ENCODE results near the gene CLCN7. TPM values are rescaled to one million over a fixed set of nuclear protein-coding genes. Genes with fewer than 3 reads are reported as not detected.

Gene CLCN7
- total RNA-seq, 1 experiment from 2014 or later = 70.0 TPM

DNA sequence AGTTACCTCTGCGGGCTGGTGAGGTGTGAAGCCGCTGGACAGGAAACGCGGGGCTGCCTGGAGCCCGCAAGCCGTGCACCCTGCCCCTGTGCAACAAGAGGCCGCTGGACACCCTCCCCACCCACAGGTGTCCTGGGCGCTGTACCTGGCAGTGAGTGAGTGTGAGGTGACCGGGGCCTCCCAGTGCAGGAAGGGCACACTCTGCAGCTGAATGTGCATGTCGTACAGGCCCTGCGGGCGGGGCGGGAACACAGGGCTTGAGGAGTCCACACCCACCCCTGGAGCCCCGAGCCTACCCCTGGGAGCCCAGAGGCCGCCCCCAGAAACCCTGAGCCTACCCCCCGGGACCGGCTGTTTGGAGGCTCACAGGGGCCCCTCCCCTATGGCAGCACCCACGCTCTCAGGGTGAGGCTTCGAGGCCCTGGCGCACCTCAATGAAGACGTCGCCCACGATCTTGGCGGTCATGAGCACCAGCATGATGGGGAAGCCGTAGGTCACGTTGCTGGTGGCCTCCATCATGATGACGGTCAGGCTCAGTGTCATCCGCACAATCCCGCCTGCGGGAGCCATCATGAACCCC, 26.2 kb downstream of the CLCN7 start:
- no peak overlapping the region for H2BK5ac ChIP-seq (ENCODE audit: insufficient read length, low read length)
- H2BK12ac ChIP-seq (ENCODE audit: insufficient read length, low read depth, low read length) = no peak overlapping the region
- TF ChIP-seq, protein P1, sequence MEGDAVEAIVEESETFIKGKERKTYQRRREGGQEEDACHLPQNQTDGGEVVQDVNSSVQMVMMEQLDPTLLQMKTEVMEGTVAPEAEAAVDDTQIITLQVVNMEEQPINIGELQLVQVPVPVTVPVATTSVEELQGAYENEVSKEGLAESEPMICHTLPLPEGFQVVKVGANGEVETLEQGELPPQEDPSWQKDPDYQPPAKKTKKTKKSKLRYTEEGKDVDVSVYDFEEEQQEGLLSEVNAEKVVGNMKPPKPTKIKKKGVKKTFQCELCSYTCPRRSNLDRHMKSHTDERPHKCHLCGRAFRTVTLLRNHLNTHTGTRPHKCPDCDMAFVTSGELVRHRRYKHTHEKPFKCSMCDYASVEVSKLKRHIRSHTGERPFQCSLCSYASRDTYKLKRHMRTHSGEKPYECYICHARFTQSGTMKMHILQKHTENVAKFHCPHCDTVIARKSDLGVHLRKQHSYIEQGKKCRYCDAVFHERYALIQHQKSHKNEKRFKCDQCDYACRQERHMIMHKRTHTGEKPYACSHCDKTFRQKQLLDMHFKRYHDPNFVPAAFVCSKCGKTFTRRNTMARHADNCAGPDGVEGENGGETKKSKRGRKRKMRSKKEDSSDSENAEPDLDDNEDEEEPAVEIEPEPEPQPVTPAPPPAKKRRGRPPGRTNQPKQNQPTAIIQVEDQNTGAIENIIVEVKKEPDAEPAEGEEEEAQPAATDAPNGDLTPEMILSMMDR (conservative IDR thresholded peaks at IDR 0.05) = no peak
- H4K8ac ChIP-seq (replicated peaks; ENCODE audit: insufficient read length, low read depth, low read length) = no peak overlapping the region
- H2BK120ac ChIP-seq (ENCODE audit: low read depth, low read length, poor library complexity, severe bottlenecking) = no peak overlapping the region
- H3K79me1 ChIP-seq (ENCODE audit: insufficient read depth, low read depth, low read length, poor library complexity, severe bottlenecking) = no peaks in the 10 kb centered on the region
- no peak for DNase-seq
- H3K4ac ChIP-seq (ENCODE audit: low read depth, low read length) = no peak overlapping the region
- no peaks in the 10 kb centered on the region for H3K9me3 Mint-ChIP-seq
- no peak overlapping the region for H2AFZ ChIP-seq (ENCODE audit: low read length)
- H3K27me3 ChIP-seq (ENCODE audit: insufficient read depth, low read length) = no peaks in the 10 kb centered on the region
- no peaks in the 10 kb centered on the region for H3K4me1 ChIP-seq (ENCODE audit: insufficient read depth, low read length)
- H3K27ac ChIP-seq (ENCODE audit: insufficient read length, low read depth, low read length) = no peak overlapping the region
- H4K20me1 ChIP-seq (ENCODE audit: control insufficient read depth, insufficient read depth, insufficient read length) = peaks cover 2% of the 10 kb centered on the region
- no peak overlapping the region for H3T11ph ChIP-seq (ENCODE audit: low read length)
- no peak overlapping the region for H3K23ac ChIP-seq (ENCODE audit: insufficient read length, low read depth, low read length)
- no peak overlapping the region for H3K27ac Mint-ChIP-seq
- H3K79me2 ChIP-seq (ENCODE audit: insufficient read depth, low read length) = no peaks in the 10 kb centered on the region
- H3K4me2 ChIP-seq (ENCODE audit: insufficient read depth, insufficient read length, low read length) = no peak overlapping the region
- no peak overlapping the region for H4K5ac ChIP-seq (ENCODE audit: insufficient read length, low read depth, low read length)
- no peak overlapping the region for H3K18ac ChIP-seq (ENCODE audit: insufficient read length, low read depth, low read length)
- H3K23me2 ChIP-seq (ENCODE audit: insufficient read length, low read depth, low read length, poor library complexity, severe bottlenecking) = no peaks in the 10 kb centered on the region
- H3K4me3 Mint-ChIP-seq = no peak overlapping the region
- H3K9me3 ChIP-seq (ENCODE audit: control insufficient read depth, low read depth, low read length) = no peaks in the 10 kb centered on the region
- no peak overlapping the region for H2AK5ac ChIP-seq (ENCODE audit: insufficient read length, low read length)
- peaks cover 1% of the 10 kb centered on the region; the same call in 1 of the 2 replicates for H3K27me3 Mint-ChIP-seq (ENCODE audit: low read depth)
- WGBS (ENCODE audit: extremely low coverage, insufficient read length, low lambda C conversion rate) = no CpG with 5 or more reads among the region's 30 CpGs
- H3K14ac ChIP-seq (ENCODE audit: insufficient read depth, low read length) = no peak overlapping the region
- no peak overlapping the region for H2BK15ac ChIP-seq (ENCODE audit: low read depth, low read length)
- no peak overlapping the region for H3K9ac ChIP-seq (ENCODE audit: extremely low read depth, insufficient read length, low read length)
- H4K91ac ChIP-seq (ENCODE audit: insufficient read length, low read depth, low read length) = no peak overlapping the region
- no peak overlapping the region for H3K56ac ChIP-seq (ENCODE audit: insufficient read length, low read depth, low read length)
- no peak overlapping the region for H2BK20ac ChIP-seq (ENCODE audit: low read depth, low read length, poor library complexity, severe bottlenecking)
- H3K4me1 Mint-ChIP-seq = no peaks in the 10 kb centered on the region
- peaks cover 0 to 30% (median 27%) of the 10 kb centered on the region in 3 experiments; a peak in 5 of 7 replicates for H3K36me3 Mint-ChIP-seq (ENCODE audit: insufficient read depth in 1 of 3, low read depth in 3 of 3)
